Measurements from ENCODE around the gene SP6.

SP6 gene

DNA sequence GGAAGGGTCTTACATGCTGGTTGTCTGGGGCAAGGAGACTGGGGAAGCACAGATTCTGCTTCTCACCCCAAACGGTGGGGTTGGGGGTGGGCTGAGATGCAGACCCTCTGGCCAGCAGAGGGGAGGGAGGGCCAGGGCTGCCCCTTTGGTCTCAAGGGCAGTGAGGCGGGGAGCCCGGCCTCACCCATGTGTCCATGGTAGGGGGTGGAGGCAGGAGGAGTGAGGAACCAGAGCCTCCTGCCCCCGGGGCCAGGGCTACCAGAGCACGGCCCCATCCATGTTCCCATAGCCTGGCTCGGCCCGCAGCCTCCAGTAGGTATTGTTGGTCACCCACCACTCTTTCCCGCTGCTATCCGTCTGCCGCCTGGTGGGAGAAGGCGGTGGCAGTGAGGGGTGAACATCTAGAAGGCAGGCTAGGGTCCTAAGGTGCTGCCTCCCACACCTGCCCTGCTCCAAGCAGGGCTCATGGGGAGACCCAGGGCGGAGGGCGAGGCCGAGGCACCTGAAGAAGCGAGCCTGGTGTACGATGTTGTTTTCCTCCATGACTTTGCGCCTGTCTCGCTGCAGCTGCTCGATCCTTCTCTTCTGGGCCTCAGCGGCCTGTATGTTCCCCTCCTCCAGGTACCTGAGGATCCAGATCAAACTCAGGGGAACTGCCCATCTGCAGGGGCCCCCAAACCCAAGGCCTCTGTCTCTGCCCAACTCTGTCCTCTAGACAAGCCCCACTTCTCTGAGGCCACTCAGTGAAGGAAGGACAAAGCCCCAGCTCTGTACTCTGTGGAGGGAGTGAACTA, 42.7 kb downstream of the SP6 start:
- H3K9me3 ChIP-seq (ENCODE audit: control insufficient read depth, low read length) = no peaks in the 10 kb centered on the region
- H3K4me1 ChIP-seq = peaks cover 5% of the 10 kb centered on the region
- H3K4me3 ChIP-seq (ENCODE audit: low read depth, low read length) = no peak overlapping the region
- no peak overlapping the region for H3K9ac ChIP-seq
- no peak overlapping the region for H2AFZ ChIP-seq
- no peak overlapping the region for H3K4me2 ChIP-seq (ENCODE audit: low read length)
- TF ChIP-seq, protein P1, sequence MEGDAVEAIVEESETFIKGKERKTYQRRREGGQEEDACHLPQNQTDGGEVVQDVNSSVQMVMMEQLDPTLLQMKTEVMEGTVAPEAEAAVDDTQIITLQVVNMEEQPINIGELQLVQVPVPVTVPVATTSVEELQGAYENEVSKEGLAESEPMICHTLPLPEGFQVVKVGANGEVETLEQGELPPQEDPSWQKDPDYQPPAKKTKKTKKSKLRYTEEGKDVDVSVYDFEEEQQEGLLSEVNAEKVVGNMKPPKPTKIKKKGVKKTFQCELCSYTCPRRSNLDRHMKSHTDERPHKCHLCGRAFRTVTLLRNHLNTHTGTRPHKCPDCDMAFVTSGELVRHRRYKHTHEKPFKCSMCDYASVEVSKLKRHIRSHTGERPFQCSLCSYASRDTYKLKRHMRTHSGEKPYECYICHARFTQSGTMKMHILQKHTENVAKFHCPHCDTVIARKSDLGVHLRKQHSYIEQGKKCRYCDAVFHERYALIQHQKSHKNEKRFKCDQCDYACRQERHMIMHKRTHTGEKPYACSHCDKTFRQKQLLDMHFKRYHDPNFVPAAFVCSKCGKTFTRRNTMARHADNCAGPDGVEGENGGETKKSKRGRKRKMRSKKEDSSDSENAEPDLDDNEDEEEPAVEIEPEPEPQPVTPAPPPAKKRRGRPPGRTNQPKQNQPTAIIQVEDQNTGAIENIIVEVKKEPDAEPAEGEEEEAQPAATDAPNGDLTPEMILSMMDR (IDR thresholded peaks at IDR 0.05) = no peak
- no peaks in the 10 kb centered on the region for H3K36me3 ChIP-seq (ENCODE audit: control insufficient read depth, insufficient read depth, low read length)
- no peak overlapping the region for H3K27ac ChIP-seq
- H3K27me3 ChIP-seq (ENCODE audit: control insufficient read depth, insufficient read depth, low read length) = no peaks in the 10 kb centered on the region
- H3K79me2 ChIP-seq = no peaks in the 10 kb centered on the region

DNA sequence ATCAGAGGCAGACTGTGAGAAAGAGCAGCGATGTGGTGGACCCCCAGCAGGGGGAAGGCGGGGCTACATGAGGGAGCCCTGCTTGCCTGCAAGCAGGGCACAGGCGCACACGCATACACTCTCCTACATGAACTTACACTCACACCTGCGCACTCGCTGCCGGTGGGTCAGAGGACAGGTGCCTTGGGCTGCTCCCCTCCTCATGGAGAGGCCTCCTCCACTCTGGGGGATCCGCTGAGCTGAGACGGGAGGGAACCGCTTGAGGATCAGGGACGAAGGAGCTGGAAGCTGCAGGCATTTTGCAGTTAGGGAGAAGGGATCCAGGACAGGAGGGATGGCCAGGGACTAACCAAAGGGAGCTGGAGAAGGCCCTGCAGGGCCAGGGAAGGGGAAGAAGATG, 43.5 kb downstream of the SP6 start:
- peaks cover 5% of the 10 kb centered on the region for H3K4me1 ChIP-seq
- H3K9ac ChIP-seq = no peak overlapping the region
- no peaks in the 10 kb centered on the region for H3K79me2 ChIP-seq
- H3K4me3 ChIP-seq (ENCODE audit: low read depth, low read length) = no peak overlapping the region
- H2AFZ ChIP-seq = no peak overlapping the region
- no peaks in the 10 kb centered on the region for H3K9me3 ChIP-seq (ENCODE audit: control insufficient read depth, low read length)
- TF ChIP-seq, protein P1 (IDR thresholded peaks at IDR 0.05) = no peak
- H3K4me2 ChIP-seq (ENCODE audit: low read length) = no peak overlapping the region
- no peak overlapping the region for H3K27ac ChIP-seq
- H3K36me3 ChIP-seq (ENCODE audit: control insufficient read depth, insufficient read depth, low read length) = no peaks in the 10 kb centered on the region
- no peaks in the 10 kb centered on the region for H3K27me3 ChIP-seq (ENCODE audit: control insufficient read depth, insufficient read depth, low read length)

DNA sequence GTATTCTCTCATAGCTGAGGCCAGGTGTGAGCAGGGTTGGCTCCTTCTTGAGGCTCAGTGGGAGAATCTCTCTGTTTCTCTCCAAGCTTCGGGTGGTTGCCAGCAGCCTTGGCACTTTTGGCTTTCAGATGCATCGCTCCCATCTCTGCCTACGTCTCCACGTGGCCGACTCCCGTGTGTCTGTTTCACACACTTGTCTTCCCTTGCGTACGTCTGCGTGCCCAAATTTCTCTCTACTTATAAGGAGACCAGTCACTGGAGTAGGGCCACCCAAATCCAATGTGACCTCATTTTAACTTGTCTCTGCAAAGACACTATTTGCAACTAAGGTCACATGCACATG, 44.1 kb downstream of the SP6 start:
- Histone ChIP-seq H3K79me2 (no peaks in the 10 kb centered on the region), H3K4me2 (ENCODE audit: low read length) (no peak overlapping the region), H2AFZ (no peak overlapping the region), H3K4me3 (ENCODE audit: low read depth, low read length) (no peak overlapping the region), H3K4me1 (peaks cover 5% of the 10 kb centered on the region), H3K36me3 (ENCODE audit: control insufficient read depth, insufficient read depth, low read length) (no peaks in the 10 kb centered on the region), H3K27ac (no peak overlapping the region), H3K27me3 (ENCODE audit: control insufficient read depth, insufficient read depth, low read length) (no peaks in the 10 kb centered on the region), H3K9me3 (ENCODE audit: control insufficient read depth, low read length) (no peaks in the 10 kb centered on the region), H3K9ac (no peak overlapping the region)
- TF ChIP-seq, protein P1 (IDR thresholded peaks at IDR 0.05) = no peak

DNA sequence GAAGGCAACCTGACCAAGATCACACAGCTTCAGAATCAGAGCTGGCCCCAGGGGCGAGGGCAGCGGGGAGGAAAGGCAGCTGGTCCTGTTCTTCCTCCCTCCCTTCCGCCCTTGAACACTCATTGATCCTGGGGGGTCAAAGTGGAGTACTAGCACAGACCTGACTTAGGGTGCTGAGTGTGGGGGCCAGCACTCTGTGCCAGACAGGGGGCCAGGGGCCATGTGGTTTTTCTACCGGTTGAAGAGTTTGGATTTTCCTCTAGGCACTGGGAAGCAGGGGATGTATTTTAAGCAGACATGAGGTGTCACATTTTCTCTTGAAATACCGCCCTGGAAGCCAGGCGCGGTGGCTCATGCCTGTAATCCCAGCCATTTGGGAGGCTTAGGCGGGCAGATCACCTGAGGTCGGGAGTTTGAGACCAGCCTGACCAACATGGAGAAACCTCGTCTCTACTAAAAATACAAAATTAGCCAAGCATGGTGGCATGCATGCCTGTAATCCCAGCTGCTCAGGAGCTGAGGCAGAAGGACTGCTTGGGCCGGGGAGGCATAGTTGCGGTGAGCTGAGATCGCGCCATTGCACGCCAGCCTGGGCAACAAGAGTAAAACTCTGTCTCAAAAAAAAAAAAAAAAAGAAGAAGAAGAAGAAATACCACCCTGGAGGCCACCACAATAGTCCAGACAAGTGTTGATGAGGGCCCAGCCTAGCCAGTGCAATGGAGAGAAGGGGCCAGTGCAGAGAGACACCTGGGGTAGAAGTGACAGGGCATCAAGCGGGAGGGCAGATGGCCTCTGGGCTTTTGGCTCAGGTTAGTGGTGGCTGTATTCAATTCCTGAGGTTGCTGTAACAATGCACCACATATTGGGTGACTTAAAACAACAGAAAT, 44.7 kb downstream of the SP6 start:
- H3K27ac ChIP-seq = no peak overlapping the region
- no peaks in the 10 kb centered on the region for H3K79me2 ChIP-seq
- no peaks in the 10 kb centered on the region for H3K9me3 ChIP-seq (ENCODE audit: control insufficient read depth, low read length)
- no peak overlapping the region for H3K4me3 ChIP-seq (ENCODE audit: low read depth, low read length)
- H3K4me1 ChIP-seq = peaks cover 5% of the 10 kb centered on the region
- no peaks in the 10 kb centered on the region for H3K27me3 ChIP-seq (ENCODE audit: control insufficient read depth, insufficient read depth, low read length)
- TF ChIP-seq, protein P1 (IDR thresholded peaks at IDR 0.05) = no peak
- H3K36me3 ChIP-seq (ENCODE audit: control insufficient read depth, insufficient read depth, low read length) = no peaks in the 10 kb centered on the region
- H3K4me2 ChIP-seq (ENCODE audit: low read length) = no peak overlapping the region
- no peak overlapping the region for H2AFZ ChIP-seq
- no peak overlapping the region for H3K9ac ChIP-seq

Data from parathyroid adenoma (tissue), 2 donors.